NCI-H1436 treated with DMSO at 0.1 percent for 48 hours (cell line): ENCODE data around the gene KATNIP.
"Not testable (repeated sequence)": the region's sequence is repeated elsewhere in the genome, so short reads cannot be mapped to it uniquely, and the experiment has no call there.

ENCODE experiments used
- DNase-seq: peaks from one replicate; lab custom pipeline; 2025; lab: John Stamatoyannopoulos, UW

The KATNIP gene

GRCh38 chr16:27538528-27538927 lies 11.4 kb upstream of the KATNIP start:
- no peak for DNase-seq

- DNase-seq, result no peak
Observed at GRCh38 chr16:27539120-27539519, 10.8 kb upstream of the KATNIP start.

GRCh38 chr16:27539636-27540035 lies 10.3 kb upstream of the KATNIP start:
- DNase-seq, result no peak

GRCh38 chr16:27543801-27544200 lies 6.1 kb upstream of the KATNIP start:
- DNase-seq, result no peak

GRCh38 chr16:27544671-27545070 lies 5.3 kb upstream of the KATNIP start:
- DNase-seq, result no peak

GRCh38 chr16:27547134-27547533 lies 2.8 kb upstream of the KATNIP start:
- no peak for DNase-seq

GRCh38 chr16:27547851-27548250 lies 2.1 kb upstream of the KATNIP start:
- no peak for DNase-seq

GRCh38 chr16:27549464-27549745 lies 539 bp upstream of the KATNIP start:
- no peak for DNase-seq

GRCh38 chr16:27550582-27550920 lies 607 bp downstream of the KATNIP start:
- DNase-seq, result no peak

GRCh38 chr16:27551036-27551435 lies 1.1 kb downstream of the KATNIP start:
- DNase-seq, result no peak

- no peak for DNase-seq
Observed at GRCh38 chr16:27556471-27556870, 6.5 kb downstream of the KATNIP start.

GRCh38 chr16:27558434-27558833 lies 8.5 kb downstream of the KATNIP start:
- DNase-seq, result no peak

GRCh38 chr16:27558932-27559331 lies 9.0 kb downstream of the KATNIP start:
- DNase-seq, result no peak

GRCh38 chr16:27561216-27561615 lies 11.3 kb downstream of the KATNIP start:
- no peak for DNase-seq

GRCh38 chr16:27564224-27564623 lies 14.3 kb downstream of the KATNIP start:
- peak; percentile 5 for DNase-seq

- DNase-seq, result no peak
Observed at GRCh38 chr16:27566417-27566816, 16.5 kb downstream of the KATNIP start.

GRCh38 chr16:27568077-27568476 lies 18.1 kb downstream of the KATNIP start:
- DNase-seq, result no peak

- not testable (repeated sequence) for DNase-seq
Observed at GRCh38 chr16:27570986-27571385, 21.0 kb downstream of the KATNIP start.

- DNase-seq, result no peak
Observed at GRCh38 chr16:27571433-27572326, 21.7 kb downstream of the KATNIP start.

- no peak for DNase-seq
Observed at GRCh38 chr16:27572711-27573110, 22.8 kb downstream of the KATNIP start.

GRCh38 chr16:27576729-27577128 lies 26.8 kb downstream of the KATNIP start:
- DNase-seq, result no peak

GRCh38 chr16:27579087-27579980 lies 29.4 kb downstream of the KATNIP start:
- no peak for DNase-seq

GRCh38 chr16:27582883-27583282 lies 32.9 kb downstream of the KATNIP start:
- DNase-seq, result no peak
